ENCODE measurements around the gene SERPINA7.

DNA sequence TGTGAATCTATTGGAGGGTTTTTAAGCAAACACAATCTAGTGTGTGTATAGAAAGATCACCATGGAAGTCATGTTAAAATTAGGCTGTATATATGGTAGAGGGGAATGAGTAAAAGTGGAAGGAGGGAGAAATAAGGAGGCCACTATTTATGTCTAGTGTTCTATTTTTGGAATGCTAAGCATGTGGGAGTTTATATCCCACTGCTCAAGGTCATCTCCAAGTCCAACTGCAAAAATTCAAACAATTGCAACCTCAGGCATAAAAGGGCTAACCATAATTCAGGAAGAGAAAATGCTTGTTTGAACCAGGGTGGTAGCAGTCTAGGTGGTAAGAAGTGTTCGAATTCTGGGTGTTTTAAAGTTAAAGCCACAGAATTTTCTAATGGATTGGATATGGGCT lies 39.2 kb downstream of the SERPINA7 start:
- TF ChIP-seq, protein P1, sequence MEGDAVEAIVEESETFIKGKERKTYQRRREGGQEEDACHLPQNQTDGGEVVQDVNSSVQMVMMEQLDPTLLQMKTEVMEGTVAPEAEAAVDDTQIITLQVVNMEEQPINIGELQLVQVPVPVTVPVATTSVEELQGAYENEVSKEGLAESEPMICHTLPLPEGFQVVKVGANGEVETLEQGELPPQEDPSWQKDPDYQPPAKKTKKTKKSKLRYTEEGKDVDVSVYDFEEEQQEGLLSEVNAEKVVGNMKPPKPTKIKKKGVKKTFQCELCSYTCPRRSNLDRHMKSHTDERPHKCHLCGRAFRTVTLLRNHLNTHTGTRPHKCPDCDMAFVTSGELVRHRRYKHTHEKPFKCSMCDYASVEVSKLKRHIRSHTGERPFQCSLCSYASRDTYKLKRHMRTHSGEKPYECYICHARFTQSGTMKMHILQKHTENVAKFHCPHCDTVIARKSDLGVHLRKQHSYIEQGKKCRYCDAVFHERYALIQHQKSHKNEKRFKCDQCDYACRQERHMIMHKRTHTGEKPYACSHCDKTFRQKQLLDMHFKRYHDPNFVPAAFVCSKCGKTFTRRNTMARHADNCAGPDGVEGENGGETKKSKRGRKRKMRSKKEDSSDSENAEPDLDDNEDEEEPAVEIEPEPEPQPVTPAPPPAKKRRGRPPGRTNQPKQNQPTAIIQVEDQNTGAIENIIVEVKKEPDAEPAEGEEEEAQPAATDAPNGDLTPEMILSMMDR (IDR thresholded peaks at IDR 0.05; ENCODE audit: insufficient read depth, low read length), result no peak
- TF ChIP-seq POLR2AphosphoS5 (IDR thresholded peaks at IDR 0.05; ENCODE audit: low read depth), result no peak

Data from HL-60 (cell line).